Keratinocyte (primary cell): Measurements from ENCODE around the gene MARCHF10. TPM values are rescaled to one million over a fixed set of nuclear protein-coding genes. Genes with fewer than 3 reads are reported as not detected.
"Not testable (repeated sequence)": the region's sequence is repeated elsewhere in the genome, so short reads cannot be mapped to it uniquely, and the experiment has no call there.

Experiments used
- DNase-seq: peaks from one replicate; pipeline ENCODE4 v3.0.0-alpha.2; 2011; ENCODE audit warnings: low read depth, missing footprints, low spot score
- FAIRE-seq: peaks from 2 replicates; lab custom pipeline; 2011; peaks lifted over from hg19 to GRCh38; lab: Jason Lieb, UNC
- H2AFZ ChIP-seq: 2 replicates; pipeline ENCODE4 v1.6.0; 2012; ENCODE audit warnings: low read length, control low read depth, inconsistent platforms; ENCODE audit not compliant: control insufficient read depth
- H3K27ac ChIP-seq: 2 replicates; pipeline ENCODE4 v1.5.1; 2011; ENCODE audit warnings: low read length; ENCODE audit not compliant: control insufficient read depth, insufficient read depth
- H3K27me3 ChIP-seq: 3 replicates; pipeline ENCODE4 v1.6.0; 2011; ENCODE audit warnings: low read length; ENCODE audit not compliant: control insufficient read depth, insufficient read depth; ENCODE audit errors: extremely low read depth
- H3K36me3 ChIP-seq, 2 experiments: 2 replicates in 1 of 2; 3 replicates in 1 of 2; pipeline ENCODE4 v1.5.1; 2011; ENCODE audit warnings: low read length in 2 of 2, mild to moderate bottlenecking in 1 of 2; ENCODE audit not compliant: control insufficient read depth in 2 of 2, insufficient read depth in 2 of 2; ENCODE audit errors: extremely low read depth in 1 of 2
- H3K4me1 ChIP-seq: 3 replicates; pipeline ENCODE4 v1.5.1; 2011; ENCODE audit warnings: low read length; ENCODE audit not compliant: control insufficient read depth, insufficient read depth; ENCODE audit errors: extremely low read depth
- H3K4me2 ChIP-seq: 3 replicates; pipeline ENCODE4 v1.6.0; 2011; ENCODE audit warnings: low read depth, low read length; ENCODE audit not compliant: control insufficient read depth, insufficient read depth; ENCODE audit errors: extremely low read depth
- H3K4me3 ChIP-seq, 3 experiments: fragments of 200-600 bp in 1 of 3; sonication (generic) in 1 of 3; 2 replicates in 2 of 3; 3 replicates in 1 of 3; pipeline ENCODE4 v1.5.1; 2011 to 2016; ENCODE audit warnings: low read length in 3 of 3, mild to moderate bottlenecking in 3 of 3, control low read depth in 2 of 3, inconsistent platforms in 1 of 3, low read depth in 1 of 3, mixed read lengths in 1 of 3, mixed run types in 1 of 3, moderate library complexity in 1 of 3; ENCODE audit not compliant: control insufficient read depth in 2 of 3, insufficient read depth in 2 of 3; ENCODE audit errors: extremely low read depth in 1 of 3
- H3K79me2 ChIP-seq: 2 replicates; pipeline ENCODE4 v1.6.0; 2012; ENCODE audit warnings: low read length; ENCODE audit not compliant: control insufficient read depth, insufficient read depth
- H3K9ac ChIP-seq: 3 replicates; pipeline ENCODE4 v1.6.0; 2011; ENCODE audit warnings: low read length; ENCODE audit not compliant: control insufficient read depth, insufficient read depth; ENCODE audit errors: extremely low read depth
- H3K9me1 ChIP-seq: 3 replicates; pipeline ENCODE4 v1.6.0; 2011; ENCODE audit warnings: low read length; ENCODE audit not compliant: control insufficient read depth, insufficient read depth; ENCODE audit errors: extremely low read depth
- H3K9me3 ChIP-seq: 2 replicates; pipeline ENCODE4 v1.5.1; 2012; ENCODE audit warnings: low read depth, low read length; ENCODE audit not compliant: control insufficient read depth
- H4K20me1 ChIP-seq: 3 replicates; pipeline ENCODE4 v1.6.0; 2011; ENCODE audit warnings: low read length; ENCODE audit not compliant: control insufficient read depth, insufficient read depth; ENCODE audit errors: extremely low read depth
- EZH2 ChIP-seq: IDR thresholded peaks from one replicate; pipeline ENCODE4 v1.6.1; 2012; ENCODE audit warnings: inconsistent platforms, mild to moderate bottlenecking, low read length, moderate library complexity
- dilution Hi-C: fragments of 300-500 bp; cut with MboI; formaldehyde crosslinking; loops from one replicate; pipeline ENCODE4 v1.7.0; 2020; ENCODE audit warnings: low sequenced_read_pairs; ENCODE audit not compliant: extremely low pct_ligation_motif_present
- polyA plus RNA-seq, 5 experiments: library from polyadenylated mRNA; depleted of rRNA in 3 of 5; stranded (reverse) in 3 of 5; stranded (forward) in 1 of 5; unstranded in 1 of 5; fragments of >200 nt; gene quantifications; 1 replicate in 1 of 5; 2 replicates in 3 of 5; 3 replicates in 1 of 5; pipeline versions ENCODE4 v1.2.1 to v1.2.3, GENCODE V29; 2011 to 2012; ENCODE audit warnings: missing spikeins in 2 of 5, low read depth in 1 of 5, low replicate concordance in 1 of 5
- TF ChIP-seq, protein P1 (sequence below), 3 experiments: IDR thresholded peaks in 1 of 3; conservative IDR thresholded peaks in 1 of 3; optimal IDR thresholded peaks in 1 of 3; 2 replicates in 2 of 3; 3 replicates in 1 of 3; pipeline versions ENCODE3 to v1.5.1; 2011; ENCODE audit warnings: low read length in 3 of 3, mild to moderate bottlenecking in 3 of 3, moderate library complexity in 2 of 3, control low read depth in 1 of 3, inconsistent platforms in 1 of 3; ENCODE audit not compliant: insufficient read depth in 2 of 3; ENCODE audit errors: extremely low read depth in 1 of 3

MARCHF10 gene
- polyA plus RNA-seq, 1 donor (not counting 4 experiments of a cell fraction or from before 2014, with no cell fraction given): not detected

DNA sequence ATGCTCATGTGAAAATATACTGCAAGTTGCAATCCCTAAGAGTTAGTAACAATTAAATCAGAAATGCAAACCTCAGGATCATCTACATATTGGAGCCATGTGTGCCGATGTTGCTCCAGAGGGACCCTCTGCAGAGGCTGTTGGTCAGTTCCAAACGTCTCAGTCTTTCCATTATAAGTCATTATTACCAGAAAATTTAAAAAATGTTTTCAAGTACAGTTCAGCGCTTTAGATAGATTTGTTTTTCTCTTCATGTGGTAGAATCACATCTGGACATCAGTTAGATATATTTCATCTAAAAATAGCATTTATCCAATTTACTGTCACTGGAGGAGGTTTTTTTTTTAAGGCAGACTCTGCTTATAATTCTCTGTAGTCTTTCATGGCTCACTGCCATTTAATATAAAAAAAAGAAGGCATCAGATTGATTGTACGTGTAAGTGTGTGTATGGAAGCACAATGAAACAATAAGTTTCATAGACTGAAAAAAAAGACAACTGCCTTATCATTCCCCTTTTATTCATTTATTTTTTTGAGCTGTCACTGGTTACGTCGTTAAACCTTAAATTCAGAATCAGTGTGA lies 46.1 kb upstream of the MARCHF10 start:
- H3K4me1 ChIP-seq: no peaks in the 10 kb centered on the region
- no peak for TF ChIP-seq EZH2
- TF ChIP-seq, protein P1, sequence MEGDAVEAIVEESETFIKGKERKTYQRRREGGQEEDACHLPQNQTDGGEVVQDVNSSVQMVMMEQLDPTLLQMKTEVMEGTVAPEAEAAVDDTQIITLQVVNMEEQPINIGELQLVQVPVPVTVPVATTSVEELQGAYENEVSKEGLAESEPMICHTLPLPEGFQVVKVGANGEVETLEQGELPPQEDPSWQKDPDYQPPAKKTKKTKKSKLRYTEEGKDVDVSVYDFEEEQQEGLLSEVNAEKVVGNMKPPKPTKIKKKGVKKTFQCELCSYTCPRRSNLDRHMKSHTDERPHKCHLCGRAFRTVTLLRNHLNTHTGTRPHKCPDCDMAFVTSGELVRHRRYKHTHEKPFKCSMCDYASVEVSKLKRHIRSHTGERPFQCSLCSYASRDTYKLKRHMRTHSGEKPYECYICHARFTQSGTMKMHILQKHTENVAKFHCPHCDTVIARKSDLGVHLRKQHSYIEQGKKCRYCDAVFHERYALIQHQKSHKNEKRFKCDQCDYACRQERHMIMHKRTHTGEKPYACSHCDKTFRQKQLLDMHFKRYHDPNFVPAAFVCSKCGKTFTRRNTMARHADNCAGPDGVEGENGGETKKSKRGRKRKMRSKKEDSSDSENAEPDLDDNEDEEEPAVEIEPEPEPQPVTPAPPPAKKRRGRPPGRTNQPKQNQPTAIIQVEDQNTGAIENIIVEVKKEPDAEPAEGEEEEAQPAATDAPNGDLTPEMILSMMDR (optimal IDR thresholded peaks at IDR 0.05 in 1 of 3, IDR thresholded peaks at IDR 0.05 in 1 of 3, conservative IDR thresholded peaks at IDR 0.05 in 1 of 3; ENCODE audit: extremely low read depth in 1 of 3, insufficient read depth in 2 of 3, low read length in 3 of 3): no peak
- H3K36me3 ChIP-seq: no peaks in the 10 kb centered on the region
- H3K79me2 ChIP-seq: no peaks in the 10 kb centered on the region
- no peaks in the 10 kb centered on the region for H3K27me3 ChIP-seq
- dilution Hi-C loops: no loop called here
- no peak overlapping the region for H3K4me3 ChIP-seq
- H3K9me3 ChIP-seq: no peaks in the 10 kb centered on the region
- no peak overlapping the region for H3K27ac ChIP-seq
- DNase-seq: no peak
- H2AFZ ChIP-seq: no peak overlapping the region
- H3K9me1 ChIP-seq: no peaks in the 10 kb centered on the region
- no peak overlapping the region for H3K9ac ChIP-seq
- no peaks in the 10 kb centered on the region for H4K20me1 ChIP-seq
- FAIRE-seq: no peak
- H3K4me2 ChIP-seq: no peak overlapping the region

DNA sequence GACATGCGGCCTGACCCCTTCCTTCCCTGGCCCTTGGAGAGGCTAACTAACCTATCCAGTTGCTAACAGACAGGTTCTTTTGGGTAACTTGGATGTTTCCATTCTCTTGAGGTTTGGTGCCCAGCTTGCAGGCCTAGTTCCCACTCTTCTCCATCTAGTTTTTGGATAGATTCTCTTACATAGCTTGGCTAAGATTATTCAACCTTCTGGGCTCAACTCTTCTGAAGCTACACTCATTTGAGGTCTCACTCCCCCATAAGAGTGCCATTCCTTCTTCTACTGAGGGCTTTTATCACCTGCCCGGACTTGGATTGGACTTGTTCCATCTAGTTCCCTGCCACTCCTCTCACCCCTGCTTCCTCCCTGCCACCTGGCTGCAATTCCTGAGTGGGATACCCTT lies 44.1 kb upstream of the MARCHF10 start:
- no peak overlapping the region for H3K27ac ChIP-seq
- no peak overlapping the region for H3K4me2 ChIP-seq
- H4K20me1 ChIP-seq: no peaks in the 10 kb centered on the region
- no peak overlapping the region for H2AFZ ChIP-seq
- FAIRE-seq (no peak), DNase-seq (no peak)
- H3K79me2 ChIP-seq: no peaks in the 10 kb centered on the region
- H3K9me3 ChIP-seq: no peaks in the 10 kb centered on the region
- no peak overlapping the region for H3K4me3 ChIP-seq
- no peaks in the 10 kb centered on the region for H3K27me3 ChIP-seq
- H3K9ac ChIP-seq: no peak overlapping the region
- TF ChIP-seq, protein P1 (optimal IDR thresholded peaks at IDR 0.05 in 1 of 3, IDR thresholded peaks at IDR 0.05 in 1 of 3, conservative IDR thresholded peaks at IDR 0.05 in 1 of 3; ENCODE audit: extremely low read depth in 1 of 3, insufficient read depth in 2 of 3, low read length in 3 of 3): no peak
- TF ChIP-seq EZH2: no peak
- H3K4me1 ChIP-seq: no peaks in the 10 kb centered on the region
- no peaks in the 10 kb centered on the region for H3K9me1 ChIP-seq
- dilution Hi-C loops: no loop called here
- no peaks in the 10 kb centered on the region for H3K36me3 ChIP-seq

DNA sequence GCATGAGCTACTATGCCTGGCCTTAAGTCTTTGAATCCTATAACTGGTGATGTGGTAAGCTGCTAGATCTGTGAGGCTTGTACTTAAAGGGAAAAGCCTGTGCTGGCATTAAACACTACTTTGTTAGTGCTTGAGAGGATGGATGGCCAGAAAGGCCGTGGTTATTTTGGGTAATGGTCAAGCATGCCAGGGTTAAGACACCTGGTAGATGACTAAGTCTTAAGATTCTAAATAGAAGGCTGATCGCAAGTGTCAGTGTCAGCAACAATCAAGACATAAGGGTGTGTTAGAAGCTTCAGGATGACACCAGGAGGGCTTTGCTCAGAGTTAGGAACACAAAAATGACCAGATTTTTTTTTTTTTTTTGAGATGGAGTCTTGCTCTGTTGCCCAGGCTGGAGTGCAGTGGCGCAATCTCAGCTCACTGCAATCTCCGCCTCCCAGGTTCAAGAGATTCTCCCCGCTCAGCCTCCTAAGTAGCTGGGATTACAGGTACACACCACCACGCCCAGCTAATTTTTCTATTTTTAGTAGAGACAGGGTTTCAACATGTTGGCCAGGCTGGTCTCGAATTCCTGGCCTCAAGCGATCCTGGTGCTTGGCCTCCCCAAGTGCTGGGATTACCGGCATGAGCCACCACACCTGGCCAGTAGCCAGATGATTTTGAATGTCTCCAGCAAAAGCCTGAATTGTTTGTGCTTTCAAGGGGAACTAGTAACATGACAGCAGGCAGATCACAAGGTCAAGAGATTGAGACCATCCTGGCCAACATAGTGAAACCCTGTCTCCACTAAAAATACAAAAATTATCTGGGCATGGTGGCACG lies 41.7 kb upstream of the MARCHF10 start:
- H3K4me2 ChIP-seq, H3K9me1 ChIP-seq, H3K9me3 ChIP-seq, H3K27me3 ChIP-seq, H3K79me2 ChIP-seq, dilution Hi-C loops, FAIRE-seq, H3K9ac ChIP-seq, H3K4me3 ChIP-seq, H3K36me3 ChIP-seq, H4K20me1 ChIP-seq, H2AFZ ChIP-seq, DNase-seq, H3K4me1 ChIP-seq, H3K27ac ChIP-seq: not testable (repeated sequence)
